GM18498 (cell line): ENCODE data around the gene UGT2A3.
A peak's percentile ranks its signal among the peaks of the same experiment; 100 is the strongest.

Experiments
- ATAC-seq: cut with Tn5 transposase; IDR thresholded peaks from one replicate; pipeline ENCODE4 v1.9.1; 2021; ENCODE audit warnings: mild to moderate bottlenecking, moderate library complexity; ENCODE audit not compliant: unreplicated experiment

Gene UGT2A3

GRCh38 chr4:68917016-68917415 is 34.6 kb downstream of the UGT2A3 start:
- ATAC-seq, result no peak

- ATAC-seq, result no peak
These were observed 38.8 kb downstream of the UGT2A3 start for GRCh38 chr4:68912807-68913206.

GRCh38 chr4:68909385-68909784 is 42.2 kb downstream of the UGT2A3 start:
- ATAC-seq, result no peak

- no peak for ATAC-seq
These were observed 43.6 kb downstream of the UGT2A3 start for GRCh38 chr4:68907788-68908700.

- ATAC-seq, result no peak
These were observed 44.4 kb downstream of the UGT2A3 start for GRCh38 chr4:68907245-68907644.

- ATAC-seq, result no peak
These were observed 44.8 kb downstream of the UGT2A3 start for GRCh38 chr4:68906780-68907137.

GRCh38 chr4:68905939-68906779 is 45.4 kb downstream of the UGT2A3 start:
- ATAC-seq, result no peak

GRCh38 chr4:68905598-68905938 is 46.0 kb downstream of the UGT2A3 start:
- no peak for ATAC-seq

GRCh38 chr4:68904786-68905185 is 46.8 kb downstream of the UGT2A3 start:
- ATAC-seq, result peak; percentile 77

GRCh38 chr4:68896749-68897148 is 54.9 kb downstream of the UGT2A3 start:
- no peak for ATAC-seq

- ATAC-seq, result no peak
These were observed 55.9 kb downstream of the UGT2A3 start for GRCh38 chr4:68895561-68896198.

- ATAC-seq, result no peak
These were observed 58.7 kb downstream of the UGT2A3 start for GRCh38 chr4:68892861-68893260.

GRCh38 chr4:68891678-68892077 is 59.9 kb downstream of the UGT2A3 start:
- ATAC-seq, result no peak

- no peak for ATAC-seq
These were observed 66.1 kb downstream of the UGT2A3 start for GRCh38 chr4:68885545-68885944.

GRCh38 chr4:68883870-68884269 is 67.7 kb downstream of the UGT2A3 start:
- no peak for ATAC-seq
